Mucosa of descending colon (tissue), 3 donors: Measurements from ENCODE around the gene RGS6. TPM values are rescaled to one million over a fixed set of nuclear protein-coding genes. Genes with fewer than 3 reads are reported as not detected.

Experiments used
- ATAC-seq: fragments of 200-7000 bp; cut with Tn5 transposase; one replicate; pipeline ENCODE4 v1.9.1; 2020; ENCODE audit warnings: mild to moderate bottlenecking, moderate library complexity
- DNase-seq, 3 donors: peaks; one replicate each; pipeline ENCODE4 v3.0.0-alpha.2; 2020
- H3K36me3 ChIP-seq: fragments of 200-600 bp; one replicate; pipeline ENCODE4 v1.8.0; 2021; ENCODE audit warnings: low read depth, mild to moderate bottlenecking
- H3K4me1 ChIP-seq: fragments of 200-600 bp; one replicate; pipeline ENCODE4 v1.8.0; 2021; ENCODE audit warnings: low read depth, mild to moderate bottlenecking
- H3K4me3 ChIP-seq: fragments of 200-600 bp; one replicate; pipeline ENCODE4 v1.8.0; 2021; ENCODE audit warnings: mild to moderate bottlenecking
- H3K9me3 ChIP-seq: fragments of 200-600 bp; one replicate; pipeline ENCODE4 v1.8.0; 2021; ENCODE audit warnings: mild to moderate bottlenecking
- CTCF ChIP-seq: fragments of 200-600 bp; IDR thresholded peaks from one replicate; pipeline ENCODE4 v1.8.0; 2022; ENCODE audit warnings: antibody characterized with exemption, mild to moderate bottlenecking
- intact Hi-C, 2 donors: fragments of 100-400 bp; cut with DNase I in 1 of 2; cut with micrococcal nuclease in 1 of 2; formaldehyde crosslinking; loops; one replicate each; pipeline versions ENCODE4 v1.11.0 to v1.11.1; 2022; cut with DNase I, micrococcal nuclease
- total RNA-seq, 3 donors: library from RNA; stranded (reverse); fragmentation: NEBNext Ultra II Directional in 2 of 3; extraction: Animal tissue kit (Norgen Biotek cat#: 25700) in 2 of 3; gene quantifications; one replicate each; pipeline versions ENCODE4 v1.2.1 to v1.2.4, GENCODE V29; 2021 to 2023
- donor health status: DM: no; HTN: no; CAD: no; lungs with moderate emphysema.
- donor health status: DM: no; HTN: no; CAD: no.
- donor health status: DM: no; HTN: yes; CAD: no.

Gene RGS6
- total RNA-seq, 3 donors from 2014 or later, result 0.66 to 2.5 (median 0.94) TPM

- DNase-seq (no peak), ATAC-seq (no peak)
- H3K9me3 ChIP-seq, result no peaks in the 10 kb centered on the region
- H3K36me3 ChIP-seq, result no peaks in the 10 kb centered on the region
- H3K4me3 ChIP-seq, result no peak overlapping the region
- no peaks in the 10 kb centered on the region for H3K4me1 ChIP-seq
- no peak for TF ChIP-seq CTCF
- intact Hi-C loops, result no loop called here
Measured at GRCh38 chr14:72483311-72483710, 551.1 kb downstream of the RGS6 start.

DNA sequence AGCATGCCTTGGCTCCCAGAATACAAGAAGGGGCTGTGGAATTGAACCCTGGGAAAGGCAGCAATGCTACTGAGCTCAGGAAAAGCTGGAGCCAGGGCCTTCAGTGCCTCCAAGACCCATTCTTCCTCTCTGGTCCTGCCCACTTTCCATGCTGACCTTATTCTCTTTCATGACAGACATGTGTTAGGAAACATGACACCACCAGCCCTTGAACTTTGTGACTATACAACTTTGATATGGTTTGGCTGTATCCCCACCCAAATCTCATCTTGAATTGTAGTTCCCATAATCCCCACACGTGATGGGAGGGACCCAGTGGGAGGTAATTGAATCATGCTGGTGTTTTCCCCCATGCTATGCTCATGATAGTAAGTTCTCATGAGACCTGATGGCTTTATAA lies 553.5 kb downstream of the RGS6 start:
- H3K9me3 ChIP-seq, result no peaks in the 10 kb centered on the region
- ATAC-seq, result no peak
- no peak overlapping the region for H3K4me3 ChIP-seq
- intact Hi-C loops, result no loop called here
- no peaks in the 10 kb centered on the region for H3K36me3 ChIP-seq
- H3K4me1 ChIP-seq, result no peaks in the 10 kb centered on the region
- no peak for TF ChIP-seq CTCF
- DNase-seq, result no peak

GRCh38 chr14:72488514-72488913 lies 556.3 kb downstream of the RGS6 start:
- ATAC-seq, result no peak
- intact Hi-C loops, result no loop called here
- DNase-seq, result no peak
- Histone ChIP-seq H3K4me1 (no peaks in the 10 kb centered on the region), H3K9me3 (no peaks in the 10 kb centered on the region), H3K36me3 (no peaks in the 10 kb centered on the region), H3K4me3 (no peak overlapping the region)
- TF ChIP-seq CTCF, result no peak

- H3K36me3 ChIP-seq, result no peaks in the 10 kb centered on the region
- H3K4me3 ChIP-seq, result no peak overlapping the region
- DNase-seq (no peak), ATAC-seq (no peak)
- no peaks in the 10 kb centered on the region for H3K9me3 ChIP-seq
- TF ChIP-seq CTCF, result no peak
- intact Hi-C loops, result no loop called here
- H3K4me1 ChIP-seq, result no peaks in the 10 kb centered on the region
Measured at GRCh38 chr14:72492196-72492595, 560.0 kb downstream of the RGS6 start.

- H3K4me3 ChIP-seq, result no peak overlapping the region
- intact Hi-C loops, result no loop called here
- H3K4me1 ChIP-seq, result no peaks in the 10 kb centered on the region
- no peak for DNase-seq
- TF ChIP-seq CTCF, result no peak
- ATAC-seq, result no peak
- H3K36me3 ChIP-seq, result no peaks in the 10 kb centered on the region
- H3K9me3 ChIP-seq, result no peaks in the 10 kb centered on the region
Measured at GRCh38 chr14:72495668-72496067, 563.4 kb downstream of the RGS6 start.

- DNase-seq, result no peak
- no peaks in the 10 kb centered on the region for H3K4me1 ChIP-seq
- H3K4me3 ChIP-seq, result no peak overlapping the region
- no peak for ATAC-seq
- H3K9me3 ChIP-seq, result no peaks in the 10 kb centered on the region
- no peaks in the 10 kb centered on the region for H3K36me3 ChIP-seq
- intact Hi-C loops, result no loop called here
- TF ChIP-seq CTCF, result no peak
Measured at GRCh38 chr14:72498646-72499045, 566.4 kb downstream of the RGS6 start.
